ENCODE data around the gene KIF1B.
"Not testable (repeated sequence)": the region's sequence is repeated elsewhere in the genome, so short reads cannot be mapped to it uniquely, and the experiment has no call there.

Gene KIF1B

DNA sequence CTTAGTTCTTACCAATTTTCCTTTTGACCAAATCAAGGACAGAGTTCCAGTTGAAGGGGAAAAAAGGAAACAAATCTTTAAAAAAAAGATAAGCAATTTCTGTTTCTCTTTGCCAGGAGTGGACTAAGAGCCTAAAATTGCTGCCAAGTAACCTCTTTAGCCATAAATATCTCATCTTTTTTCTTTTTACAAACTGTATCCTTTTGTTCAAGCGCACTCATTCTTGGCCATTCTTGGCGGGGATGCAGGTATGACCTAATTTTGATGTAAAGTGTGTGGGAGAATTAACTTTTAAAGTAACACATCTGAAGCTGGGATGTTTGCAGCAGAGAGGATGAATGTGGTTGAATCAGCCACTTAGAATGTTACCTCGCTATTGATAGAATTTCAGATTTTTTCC lies 13.4 kb upstream of the KIF1B start:
- no peak for DNase-seq

DNA sequence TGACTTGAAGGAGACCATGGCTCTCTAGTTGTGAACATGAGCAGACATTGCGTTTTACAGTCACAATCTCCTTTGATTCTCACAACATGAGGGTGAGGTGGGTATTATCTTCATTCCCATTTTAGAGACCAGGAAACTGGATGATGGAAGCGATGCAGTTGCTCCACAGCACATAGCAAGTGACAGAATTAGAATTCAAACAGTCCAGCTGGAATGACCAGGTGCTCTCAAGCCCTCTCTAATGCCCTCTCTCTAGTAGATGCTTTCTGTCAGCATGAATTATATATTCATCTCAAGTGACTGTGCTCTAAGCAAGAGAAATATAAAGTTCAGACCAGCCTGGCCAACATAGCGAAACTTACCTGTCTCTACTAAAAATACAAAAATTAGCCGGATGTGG lies 9.8 kb upstream of the KIF1B start:
- DNase-seq = no peak

DNA sequence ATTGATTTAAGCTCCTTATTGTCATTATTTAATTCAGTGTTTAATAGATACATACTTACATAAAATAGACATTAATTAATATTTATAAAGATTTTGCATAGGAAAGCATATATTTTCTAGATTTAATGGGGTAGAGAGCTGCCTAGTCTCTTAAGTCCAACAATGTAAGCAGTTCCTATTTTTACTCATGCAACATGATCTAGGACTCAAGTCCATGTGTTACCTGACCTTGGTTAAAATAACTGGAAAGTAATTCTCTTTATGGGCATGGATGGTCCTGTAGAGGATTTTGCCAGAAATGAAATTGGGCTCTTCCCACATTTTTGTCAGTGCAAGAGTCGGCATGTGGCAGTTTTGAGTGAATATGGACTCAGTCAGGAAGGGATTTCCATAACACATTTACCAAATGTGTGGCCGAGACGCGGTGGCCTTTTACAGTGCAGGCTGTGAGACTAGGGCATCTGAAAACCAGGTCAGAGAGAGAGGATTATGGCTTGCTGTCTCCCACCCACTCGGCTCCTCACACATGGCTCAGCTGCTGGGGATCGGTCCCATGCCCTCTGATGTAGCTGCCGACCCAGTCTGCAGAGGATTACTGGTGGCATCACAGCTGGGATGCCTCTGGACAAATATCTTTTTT lies 6.2 kb upstream of the KIF1B start:
- DNase-seq = no peak

DNA sequence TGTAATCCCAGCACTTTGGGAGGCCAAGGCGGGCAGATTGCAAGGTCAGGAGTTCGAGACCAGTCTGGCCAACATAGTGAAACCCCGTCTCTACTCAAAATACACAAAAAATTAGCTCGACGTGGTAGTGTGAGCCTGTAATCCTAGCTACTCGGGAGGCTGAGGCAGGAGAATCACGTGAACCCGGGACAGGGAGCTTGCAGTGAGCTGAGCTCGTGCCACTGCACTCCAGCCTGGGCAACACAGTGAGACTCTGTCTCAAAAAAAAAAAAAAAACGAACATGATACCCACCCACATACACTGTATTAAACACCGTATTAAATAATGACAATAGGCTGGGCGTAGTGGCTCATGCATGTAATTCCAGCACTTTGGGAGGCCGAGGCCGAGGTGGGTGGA lies 5.2 kb upstream of the KIF1B start:
- not testable (repeated sequence) for DNase-seq

DNA sequence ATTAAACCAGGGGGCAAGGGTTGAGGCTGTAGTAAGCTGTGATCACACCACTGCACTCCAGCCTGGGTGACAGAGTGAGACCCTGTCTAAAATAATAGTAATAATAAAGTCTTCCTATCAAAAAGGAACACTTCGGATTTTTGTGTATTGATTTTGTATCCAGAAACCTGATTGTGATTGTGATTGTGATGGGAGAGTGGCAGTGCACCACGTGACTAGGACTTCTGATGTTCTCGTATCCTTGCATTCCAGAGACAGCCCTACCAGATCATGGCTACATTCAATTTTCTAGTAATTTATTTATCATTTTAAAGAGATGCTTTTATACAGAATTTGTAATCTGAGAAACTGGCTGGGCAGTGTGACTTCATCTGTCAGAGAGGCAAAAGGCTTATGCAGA lies 2.6 kb upstream of the KIF1B start:
- DNase-seq = no peak

DNA sequence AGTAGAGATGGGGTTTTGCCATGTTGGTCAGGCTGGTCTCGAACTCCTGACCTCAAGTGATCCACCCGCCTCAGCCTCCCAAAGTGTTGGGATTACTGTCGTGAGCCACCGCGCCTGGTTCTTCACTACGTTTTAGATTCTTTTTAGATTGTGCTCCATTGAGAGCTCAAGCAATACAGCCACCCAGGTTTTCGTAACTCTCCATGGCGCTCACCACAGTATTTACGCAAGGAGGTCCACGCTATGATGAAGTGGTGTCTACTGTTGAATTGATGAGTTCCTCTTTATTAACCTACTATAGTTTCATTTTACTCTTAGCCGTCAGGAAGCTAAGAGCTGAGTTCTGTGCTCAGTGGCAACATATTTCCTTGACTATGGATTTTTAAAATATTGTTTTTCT lies 1.8 kb upstream of the KIF1B start:
- DNase-seq = no peak

DNA sequence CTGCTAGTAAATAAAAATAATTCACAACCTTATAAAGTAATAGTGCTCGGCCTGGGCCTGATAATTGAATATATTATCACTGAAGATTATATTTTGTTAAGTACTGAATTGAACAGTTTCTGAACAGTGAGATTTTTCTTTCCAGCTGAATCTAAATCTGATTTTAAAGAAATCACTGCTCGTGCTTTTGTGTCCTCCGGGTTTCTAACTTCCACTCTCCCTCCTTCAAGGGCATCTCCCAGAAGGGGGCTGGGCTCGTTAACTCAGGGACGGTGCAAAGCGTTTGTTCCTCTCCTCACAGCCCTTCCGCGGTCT lies 823 bp upstream of the KIF1B start:
- no peak for DNase-seq

DNA sequence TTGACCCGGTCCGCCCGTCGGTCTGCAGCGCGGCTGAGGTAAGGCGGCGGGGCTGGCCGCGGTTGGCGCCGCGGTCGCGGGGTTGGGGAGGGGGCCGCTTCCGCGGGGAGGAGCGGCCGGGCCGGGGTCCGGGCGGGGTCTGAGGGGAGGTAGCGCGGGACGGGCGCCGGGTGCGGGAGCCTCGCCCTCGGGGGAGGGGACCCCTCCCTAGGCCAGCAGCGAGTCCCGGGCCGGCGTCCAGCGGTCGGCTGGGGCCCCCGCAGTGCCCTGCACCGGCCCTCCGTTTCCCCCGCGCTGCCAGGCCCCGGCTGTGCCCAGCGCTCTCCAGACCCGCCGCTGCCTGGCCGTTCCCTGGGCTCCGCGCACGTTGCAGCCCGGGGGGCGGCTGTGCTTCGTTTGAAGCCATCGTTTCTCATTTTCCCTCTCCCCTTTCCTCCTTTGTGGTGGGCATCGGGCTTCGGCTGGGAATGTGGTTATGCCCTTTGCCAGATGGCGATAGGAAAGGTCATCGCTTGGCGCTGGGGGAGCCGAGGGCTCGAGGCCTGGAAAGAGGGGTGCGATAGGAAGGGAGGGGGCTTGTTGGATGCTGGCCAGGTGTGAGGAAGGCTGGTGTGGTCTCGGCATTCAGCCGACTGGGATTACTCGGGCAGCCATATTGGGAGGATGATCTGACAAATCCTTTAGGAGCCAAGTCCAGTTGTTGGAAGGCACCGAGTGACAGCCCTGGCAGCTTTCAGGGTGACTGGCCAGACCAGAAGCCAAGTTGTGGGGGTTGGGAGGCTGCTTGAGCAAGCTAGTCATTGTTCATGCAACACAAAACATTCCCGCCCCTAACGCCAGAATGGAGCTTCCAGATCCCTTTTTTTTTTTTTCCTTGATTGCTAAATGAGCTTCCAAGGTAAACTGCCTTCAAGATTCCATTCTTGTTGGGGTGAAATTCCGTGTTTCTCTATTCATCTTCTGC lies 753 bp downstream of the KIF1B start:
- peak; percentile 36 for DNase-seq

DNA sequence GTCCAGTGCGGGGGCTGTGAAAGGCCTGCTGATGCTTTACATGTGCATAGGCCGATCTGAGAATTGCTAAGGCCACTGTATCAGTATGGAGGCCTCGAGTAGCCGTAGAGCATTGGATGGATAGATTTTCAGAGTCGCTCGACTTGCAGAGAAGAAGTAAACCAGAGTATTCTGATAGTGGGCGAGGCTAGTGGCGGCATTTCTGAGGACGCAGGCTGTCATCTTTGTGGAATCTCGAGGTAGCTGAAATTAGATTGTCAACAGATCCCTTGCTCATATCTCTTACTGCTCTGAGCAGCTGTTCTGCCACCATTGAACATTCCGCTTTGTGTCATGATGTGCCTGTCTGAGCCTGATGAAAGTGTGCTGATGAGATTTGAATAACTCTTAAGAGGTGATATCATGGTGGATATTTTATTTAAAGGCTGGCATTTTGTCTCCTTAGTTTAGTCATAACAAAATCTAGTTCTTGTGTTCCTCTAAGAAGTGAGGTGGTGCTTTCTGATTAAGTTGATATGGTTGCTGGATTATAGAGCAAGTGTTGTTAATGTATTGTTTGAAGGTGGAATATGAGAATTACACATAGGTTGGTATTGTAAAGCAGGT lies 1.5 kb downstream of the KIF1B start:
- no peak for DNase-seq

DNA sequence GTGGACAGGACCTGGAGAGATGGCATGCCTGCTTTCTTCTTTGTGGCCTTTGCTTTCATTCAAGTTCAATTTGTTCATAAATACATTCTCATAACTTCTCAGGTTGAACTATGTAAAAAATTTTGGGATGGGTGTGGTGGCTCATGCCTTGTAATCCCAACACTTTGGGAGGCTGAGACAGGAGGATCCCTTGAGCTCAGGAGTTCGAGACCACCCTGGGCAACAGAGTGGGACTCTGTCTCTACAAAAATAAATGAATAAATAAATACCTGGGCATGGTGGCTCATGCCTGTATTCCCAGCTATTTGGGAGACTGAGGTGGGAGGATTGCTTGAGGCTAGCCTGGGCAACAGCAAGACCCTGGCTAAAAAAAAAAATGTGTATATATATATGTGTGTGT lies 2.1 kb downstream of the KIF1B start:
- no peak for DNase-seq

DNA sequence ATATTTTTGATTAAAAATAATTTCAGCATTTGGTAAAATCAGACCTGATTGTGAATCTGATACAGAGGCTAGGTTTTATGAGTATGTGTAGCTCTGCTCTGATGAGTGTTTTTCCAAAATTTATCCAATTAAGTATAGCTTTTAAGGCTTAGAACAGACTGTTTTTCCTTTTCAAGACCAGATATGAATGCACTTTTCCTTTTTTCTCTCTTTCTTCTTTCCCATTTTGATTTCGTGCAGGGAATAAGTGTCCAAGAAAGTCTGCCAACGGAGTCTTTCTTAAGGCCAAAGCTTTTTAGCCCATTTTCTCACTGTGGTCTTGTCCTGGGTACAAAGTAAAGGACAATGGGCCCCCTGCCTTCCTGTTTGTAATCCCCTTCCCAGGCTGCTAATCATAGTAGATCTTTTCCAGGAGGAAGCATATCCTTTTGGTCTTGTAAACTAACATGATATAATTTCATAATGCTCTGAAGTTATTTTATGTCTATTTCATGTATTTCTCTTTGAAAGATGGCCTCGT lies 2.9 kb downstream of the KIF1B start:
- no peak for DNase-seq

DNA sequence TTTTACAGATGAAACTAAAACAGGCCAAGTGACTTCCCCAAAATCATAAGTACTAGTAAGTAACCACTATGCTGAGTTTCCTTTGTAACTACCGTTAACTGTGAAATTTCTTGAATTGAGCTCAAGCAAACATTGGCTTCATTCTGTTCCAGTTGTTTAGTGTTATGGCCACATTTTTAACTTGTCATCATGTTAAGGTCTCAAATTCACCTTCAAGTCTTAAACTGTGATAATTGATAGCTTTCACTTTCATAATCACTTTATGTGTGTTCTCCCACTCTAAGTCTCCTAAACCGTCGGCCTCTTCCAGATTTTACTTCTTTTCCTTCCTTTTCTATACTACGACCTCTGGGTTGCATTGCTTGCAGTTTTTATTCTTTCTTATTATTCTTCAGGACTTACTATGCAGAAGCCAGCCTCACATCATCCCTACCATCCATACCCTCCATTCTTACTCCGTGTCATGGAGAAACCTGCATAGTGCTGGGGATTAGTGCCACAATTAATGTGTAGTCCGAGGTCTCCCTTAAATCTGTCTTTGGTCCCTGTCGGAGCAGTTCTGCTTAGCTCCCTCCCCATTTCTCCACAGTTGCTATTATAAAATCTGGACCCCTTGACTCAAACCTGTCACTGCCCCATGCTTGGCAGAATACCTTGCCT lies 5.8 kb downstream of the KIF1B start:
- DNase-seq = no peak

DNA sequence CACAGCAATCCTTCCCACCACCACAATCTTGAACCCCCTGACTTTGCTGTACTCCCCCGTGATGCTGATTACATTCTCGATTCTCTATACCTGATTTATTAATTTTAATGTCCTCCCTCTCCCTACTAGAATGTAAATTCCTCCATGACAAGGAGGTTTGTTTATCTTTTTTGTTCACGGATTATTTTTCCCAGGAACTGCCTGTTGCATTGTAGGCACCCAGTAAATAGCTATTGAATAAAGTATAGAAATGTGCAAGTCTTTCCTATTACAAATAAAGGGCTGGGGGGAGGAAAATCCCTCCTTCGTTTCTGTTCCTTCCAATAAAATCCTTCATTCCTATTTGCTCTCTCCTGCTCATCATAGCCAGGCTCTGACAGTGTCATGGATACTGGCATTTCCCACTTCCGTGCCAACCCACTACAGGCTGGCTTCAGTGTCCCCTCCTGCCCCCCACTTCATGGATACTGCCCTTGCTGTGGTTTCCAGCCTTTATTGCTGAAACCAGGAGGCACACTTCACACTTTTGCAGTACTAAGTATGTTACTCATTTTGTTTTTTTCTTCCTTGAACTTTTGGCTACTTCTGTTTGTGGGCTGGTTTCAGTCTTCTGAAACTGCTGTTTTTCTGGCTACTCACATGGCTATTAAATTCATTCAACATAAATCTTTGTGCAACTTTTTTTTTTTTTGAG lies 7.5 kb downstream of the KIF1B start:
- DNase-seq = no peak

DNA sequence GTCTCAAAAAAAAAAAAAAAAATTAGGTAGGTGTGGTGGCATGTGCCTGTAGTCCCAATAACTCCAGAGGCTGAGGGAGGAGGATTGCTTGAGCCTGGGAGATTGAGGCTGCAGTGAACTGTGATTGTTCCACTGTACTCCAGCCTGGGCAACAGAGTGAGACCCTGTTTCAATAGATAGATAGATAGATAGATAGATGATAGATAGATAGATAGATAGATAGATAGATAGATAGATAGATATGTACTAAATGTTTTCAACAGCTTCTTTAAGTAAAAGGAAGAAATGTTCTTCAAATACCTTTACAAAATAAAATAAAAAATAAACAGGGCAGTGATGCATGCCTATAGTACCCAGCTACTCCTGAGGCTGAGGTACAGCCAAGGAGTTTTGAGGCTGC lies 9.8 kb downstream of the KIF1B start:
- DNase-seq = no peak

DNA sequence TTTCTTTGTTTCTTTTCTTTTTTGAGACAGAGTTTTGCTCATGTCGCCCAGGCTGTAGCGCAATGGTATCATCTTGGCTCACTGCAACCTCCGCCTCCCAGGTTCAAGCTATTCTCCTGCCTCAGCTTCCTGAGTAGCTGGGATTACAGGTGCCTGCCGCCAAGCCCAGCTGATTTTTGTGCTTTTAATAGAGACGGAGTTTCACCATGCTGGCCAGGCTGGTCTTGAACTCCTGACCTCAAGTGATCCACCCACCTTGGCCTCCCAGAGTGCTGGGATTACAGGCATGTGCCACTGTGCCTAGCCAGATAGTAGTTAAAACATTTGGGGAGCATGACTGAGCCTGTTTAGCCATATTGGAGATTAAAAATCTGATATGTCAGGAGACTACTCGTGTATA lies 10.3 kb downstream of the KIF1B start:
- DNase-seq = not testable (repeated sequence)

DNA sequence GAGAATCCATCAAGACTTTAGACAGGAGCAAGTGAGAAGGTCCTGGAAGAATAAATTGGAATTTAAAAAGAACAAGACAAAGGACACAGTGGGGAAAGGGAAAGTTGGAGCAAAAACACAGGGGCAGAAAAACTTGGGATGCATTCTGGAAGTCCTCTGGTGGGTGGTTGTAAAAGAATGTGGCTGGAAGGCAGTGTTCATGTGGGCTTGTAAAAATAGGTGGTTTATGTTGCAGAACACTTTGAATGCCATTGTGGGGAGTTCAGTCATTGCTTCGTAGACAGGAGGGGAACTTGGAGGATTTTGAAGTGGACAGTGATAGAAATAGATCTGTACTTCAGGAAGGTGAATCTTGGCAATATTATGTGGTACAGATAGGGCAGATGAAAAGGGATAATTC lies 15.2 kb downstream of the KIF1B start:
- DNase-seq = no peak

DNA sequence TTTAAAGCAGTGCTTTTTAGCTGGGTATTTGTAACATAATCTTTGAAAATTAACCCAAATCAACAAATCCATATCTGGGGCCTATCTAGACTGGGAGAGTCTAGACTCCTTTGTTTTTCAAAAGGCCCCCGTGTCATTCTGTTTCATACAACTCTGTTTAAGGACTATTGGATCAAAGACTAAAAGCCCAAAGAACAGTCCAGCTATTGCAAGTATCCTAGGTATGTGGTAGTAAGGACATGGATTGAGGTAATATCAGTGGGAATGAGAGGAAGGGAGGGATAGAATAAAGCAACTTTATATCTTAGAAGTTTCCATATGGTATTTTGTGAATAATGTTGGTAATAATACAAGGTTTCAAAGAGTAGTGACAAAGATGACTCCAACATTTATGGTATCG lies 18.2 kb downstream of the KIF1B start:
- DNase-seq = no peak

DNA sequence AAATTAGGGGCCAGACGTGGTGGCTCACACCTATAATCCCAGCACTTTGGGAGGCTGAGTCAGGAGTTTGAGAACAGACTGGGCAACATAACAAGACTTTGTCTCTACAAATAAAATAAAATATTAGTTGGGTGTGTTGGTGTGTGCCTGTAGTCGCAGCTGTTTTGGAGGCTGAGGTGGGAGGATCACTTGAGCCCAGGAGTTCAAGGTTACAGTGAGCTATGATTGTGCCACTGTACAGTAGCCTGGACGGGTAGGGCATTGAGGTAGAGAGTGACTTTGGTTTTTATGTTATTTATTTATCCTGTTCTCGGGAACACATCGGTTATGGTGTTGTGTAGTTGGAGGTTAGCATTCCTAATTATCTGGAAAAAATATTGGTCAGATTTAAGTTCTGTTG lies 19.5 kb downstream of the KIF1B start:
- DNase-seq = no peak

DNA sequence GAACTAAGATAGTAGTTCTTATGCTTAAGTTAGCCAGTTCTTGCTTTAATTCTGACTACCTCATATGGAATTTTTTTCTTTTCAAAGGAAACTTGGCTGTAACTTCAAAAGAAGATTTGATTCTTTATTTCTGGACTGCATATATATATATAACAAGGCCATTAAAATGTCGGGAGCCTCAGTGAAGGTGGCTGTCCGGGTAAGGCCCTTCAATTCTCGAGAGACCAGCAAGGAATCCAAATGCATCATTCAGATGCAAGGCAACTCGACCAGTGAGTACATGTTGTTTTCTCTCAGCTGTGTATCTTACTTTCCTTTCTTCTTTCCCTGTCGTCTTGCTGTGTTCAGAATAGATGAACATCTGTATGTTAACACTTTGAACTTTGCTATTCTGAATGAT lies 21.8 kb downstream of the KIF1B start:
- no peak for DNase-seq

DNA sequence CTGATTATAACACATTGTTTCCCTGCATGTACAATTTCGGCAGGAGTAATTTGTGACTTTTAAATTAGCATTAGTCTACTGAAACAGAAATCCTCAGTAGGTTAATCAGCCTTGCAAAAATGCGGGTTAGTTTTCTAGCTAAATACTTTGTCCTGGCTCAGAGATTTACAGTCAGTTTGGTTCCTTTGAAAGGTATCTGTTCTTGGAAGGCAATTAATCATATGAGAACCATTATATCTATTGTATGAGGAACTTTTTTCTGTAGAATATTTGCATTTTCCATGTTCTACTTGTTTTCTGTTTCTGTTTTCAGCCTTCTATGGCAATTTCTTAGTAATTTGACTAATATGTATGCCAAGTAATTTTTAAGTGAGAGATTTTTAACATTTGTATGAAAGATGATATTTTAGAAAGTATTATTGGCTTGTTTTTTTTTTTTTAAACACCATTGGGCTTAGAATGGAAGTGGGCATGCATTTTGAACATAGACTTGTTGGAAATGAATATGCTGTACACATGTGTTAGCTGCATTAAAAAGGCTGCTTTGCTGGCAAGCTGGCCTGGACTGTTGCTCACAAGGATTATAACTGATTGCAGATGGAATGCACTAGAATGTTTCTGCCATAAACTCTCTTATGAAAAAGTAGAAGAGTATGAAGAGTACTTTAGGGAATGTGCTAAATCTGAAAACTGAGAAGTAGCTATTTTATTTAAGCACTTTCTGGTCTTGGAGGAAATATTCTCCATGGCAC lies 26.2 kb downstream of the KIF1B start:
- DNase-seq = no peak

DNA sequence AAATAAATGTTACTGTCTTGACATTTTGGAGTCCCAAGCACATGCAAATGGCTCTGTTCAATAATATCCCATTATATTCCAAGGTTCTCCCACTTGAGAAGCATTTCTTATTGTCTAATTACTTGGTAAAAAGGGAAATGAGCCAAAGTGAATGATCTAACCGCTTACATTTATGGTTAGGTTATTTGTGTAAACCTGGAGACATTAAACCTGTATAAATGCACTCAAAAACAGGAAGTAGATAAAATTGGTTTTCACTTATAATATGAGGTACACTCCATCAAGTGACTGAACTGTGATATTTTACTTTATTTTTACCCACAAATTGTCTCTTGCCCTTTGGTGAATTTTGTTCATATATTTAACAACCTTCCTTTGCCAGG lies 26.8 kb downstream of the KIF1B start:
- no peak for DNase-seq

DNA sequence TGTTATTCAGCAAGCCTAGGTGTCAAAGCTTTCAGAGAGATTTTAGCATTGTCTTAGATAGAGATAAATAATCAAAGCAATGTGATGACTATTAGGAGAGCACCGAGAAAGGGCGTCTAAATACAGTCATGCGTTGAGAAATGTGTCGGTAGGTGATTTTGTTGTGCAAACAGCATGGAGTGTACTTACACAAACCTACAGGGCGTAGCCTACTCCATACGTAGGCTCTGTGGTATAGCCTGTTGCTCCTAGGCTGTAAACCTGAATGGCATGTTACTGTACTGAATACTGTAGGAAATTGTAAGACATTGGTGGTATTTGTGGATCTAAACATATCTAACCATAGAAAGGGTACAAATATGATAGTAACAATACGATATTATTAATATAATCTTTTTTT lies 31.8 kb downstream of the KIF1B start:
- DNase-seq = no peak
